ENCODE results near the gene CFAP77. TPM values are rescaled to one million over a fixed set of nuclear protein-coding genes. Genes with fewer than 3 reads are reported as not detected.

Gene CFAP77
- total and polyA plus RNA-seq, 9 of the 15 experiments (the other 6 are each of a cell fraction or from before 2014, with no cell fraction given) = not detected

DNA sequence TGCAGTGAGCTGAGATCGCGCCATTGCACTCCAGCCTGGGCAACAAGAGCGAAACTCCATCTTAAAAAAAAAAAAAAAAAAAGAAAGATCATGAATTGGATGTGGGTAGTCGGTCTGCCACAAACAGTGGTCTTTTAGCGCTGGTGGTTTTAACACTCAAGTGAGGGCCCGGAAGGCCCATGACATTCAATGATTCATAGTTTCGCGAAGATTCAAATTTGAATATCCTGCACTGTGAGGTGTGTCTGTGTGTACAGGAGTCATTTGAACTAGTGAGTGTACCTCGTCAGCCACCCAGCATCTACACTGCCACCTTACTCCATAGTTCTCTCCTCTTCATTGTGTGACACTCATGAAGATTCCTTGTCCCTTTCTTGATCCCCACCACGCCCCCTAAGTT is 41.3 kb downstream of the CFAP77 start (continued):
- no peak for TF ChIP-seq ILK (tag; IDR thresholded peaks at IDR 0.05; ENCODE audit: borderline replicate concordance, low read depth)
- TF ChIP-seq, protein P1, sequence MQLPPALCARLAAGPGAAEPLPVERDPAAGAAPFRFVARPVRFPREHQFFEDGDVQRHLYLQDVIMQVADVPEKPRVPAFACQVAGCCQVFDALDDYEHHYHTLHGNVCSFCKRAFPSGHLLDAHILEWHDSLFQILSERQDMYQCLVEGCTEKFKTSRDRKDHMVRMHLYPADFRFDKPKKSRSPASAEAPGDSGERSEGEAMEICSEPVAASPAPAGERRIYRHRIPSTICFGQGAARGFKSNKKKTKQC (CRISPR knock-in tag; IDR thresholded peaks at IDR 0.05) = no peak

DNA sequence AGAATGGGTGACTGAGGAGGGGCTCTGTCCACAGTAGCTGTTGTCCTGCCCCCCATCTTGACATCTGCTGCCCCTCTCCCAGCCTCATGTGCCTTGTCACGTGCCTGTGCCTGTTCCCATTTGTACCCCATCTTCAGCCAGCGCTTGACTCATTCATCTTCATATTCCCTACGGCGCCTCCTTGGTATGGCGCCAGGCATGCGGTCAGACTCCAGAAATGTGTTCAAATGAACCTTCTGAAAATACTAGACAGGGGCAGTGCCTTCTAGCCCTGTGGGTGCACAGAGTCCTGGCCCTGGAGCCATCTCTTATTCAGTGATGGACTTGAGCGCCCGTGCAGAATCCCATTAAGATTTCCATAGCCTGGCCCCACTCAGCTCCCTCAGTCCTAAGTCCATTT is 46.2 kb downstream of the CFAP77 start:
- WGBS (ENCODE audit: insufficient coverage, low coverage, missing lambda C conversion rate) = 3% methylated on average over 8 of the region's 8 CpGs
- ATAC-seq = no peak
- peaks cover 5% of the 10 kb centered on the region; the same call in 1 of the 2 replicates for H4K20me1 ChIP-seq (replicated peaks; ENCODE audit: control insufficient read depth, insufficient read depth, low read length)
- ChIA-PET CTCF (ENCODE audit: low intra/inter-chr PET ratio) (no interaction called here), POLR2A (no interaction called here)
- no TSS peak for BruUV-seq (replicated peaks)
- H3K4me1 ChIP-seq (replicated peaks in 1 of 2; ENCODE audit: control insufficient read depth in 2 of 2, insufficient read depth in 2 of 2, low read length in 2 of 2) = no peaks in the 10 kb centered on the region
- in situ Hi-C loops (cut with MboI) = no loop called here
- no peak overlapping the region for H3K27ac ChIP-seq (ENCODE audit: extremely low read depth, low read depth, low read length)
- H3K79me2 ChIP-seq (ENCODE audit: control insufficient read depth, insufficient read depth, low read length) = no peaks in the 10 kb centered on the region
- intact Hi-C loops (cut with micrococcal nuclease) = no loop called here
- DNase-seq (ENCODE audit: extremely low read depth in 1 of 4, low spot score in 3 of 4) = no peak
- no peak for FAIRE-seq
- no peak overlapping the region for H2AFZ ChIP-seq (ENCODE audit: low read depth, low read length)
- TF ChIP-seq, protein P2, sequence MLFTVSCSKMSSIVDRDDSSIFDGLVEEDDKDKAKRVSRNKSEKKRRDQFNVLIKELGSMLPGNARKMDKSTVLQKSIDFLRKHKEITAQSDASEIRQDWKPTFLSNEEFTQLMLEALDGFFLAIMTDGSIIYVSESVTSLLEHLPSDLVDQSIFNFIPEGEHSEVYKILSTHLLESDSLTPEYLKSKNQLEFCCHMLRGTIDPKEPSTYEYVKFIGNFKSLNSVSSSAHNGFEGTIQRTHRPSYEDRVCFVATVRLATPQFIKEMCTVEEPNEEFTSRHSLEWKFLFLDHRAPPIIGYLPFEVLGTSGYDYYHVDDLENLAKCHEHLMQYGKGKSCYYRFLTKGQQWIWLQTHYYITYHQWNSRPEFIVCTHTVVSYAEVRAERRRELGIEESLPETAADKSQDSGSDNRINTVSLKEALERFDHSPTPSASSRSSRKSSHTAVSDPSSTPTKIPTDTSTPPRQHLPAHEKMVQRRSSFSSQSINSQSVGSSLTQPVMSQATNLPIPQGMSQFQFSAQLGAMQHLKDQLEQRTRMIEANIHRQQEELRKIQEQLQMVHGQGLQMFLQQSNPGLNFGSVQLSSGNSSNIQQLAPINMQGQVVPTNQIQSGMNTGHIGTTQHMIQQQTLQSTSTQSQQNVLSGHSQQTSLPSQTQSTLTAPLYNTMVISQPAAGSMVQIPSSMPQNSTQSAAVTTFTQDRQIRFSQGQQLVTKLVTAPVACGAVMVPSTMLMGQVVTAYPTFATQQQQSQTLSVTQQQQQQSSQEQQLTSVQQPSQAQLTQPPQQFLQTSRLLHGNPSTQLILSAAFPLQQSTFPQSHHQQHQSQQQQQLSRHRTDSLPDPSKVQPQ (CRISPR knock-in tag; IDR thresholded peaks at IDR 0.05; ENCODE audit: borderline replicate concordance) = no peak
- TF ChIP-seq, protein P3, sequence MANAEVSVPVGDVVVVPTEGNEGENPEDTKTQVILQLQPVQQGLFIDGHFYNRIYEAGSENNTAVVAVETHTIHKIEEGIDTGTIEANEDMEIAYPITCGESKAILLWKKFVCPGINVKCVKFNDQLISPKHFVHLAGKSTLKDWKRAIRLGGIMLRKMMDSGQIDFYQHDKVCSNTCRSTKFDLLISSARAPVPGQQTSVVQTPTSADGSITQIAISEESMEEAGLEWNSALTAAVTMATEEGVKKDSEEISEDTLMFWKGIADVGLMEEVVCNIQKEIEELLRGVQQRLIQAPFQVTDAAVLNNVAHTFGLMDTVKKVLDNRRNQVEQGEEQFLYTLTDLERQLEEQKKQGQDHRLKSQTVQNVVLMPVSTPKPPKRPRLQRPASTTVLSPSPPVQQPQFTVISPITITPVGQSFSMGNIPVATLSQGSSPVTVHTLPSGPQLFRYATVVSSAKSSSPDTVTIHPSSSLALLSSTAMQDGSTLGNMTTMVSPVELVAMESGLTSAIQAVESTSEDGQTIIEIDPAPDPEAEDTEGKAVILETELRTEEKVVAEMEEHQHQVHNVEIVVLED (CRISPR knock-in tag; IDR thresholded peaks at IDR 0.05) = no peak
- TF ChIP-seq HDAC8 (tag; IDR thresholded peaks at IDR 0.05) (no peak), GABPB1 (CRISPR knock-in tag; IDR thresholded peaks at IDR 0.05) (no peak)
- no peak overlapping the region for H3K4me2 ChIP-seq (ENCODE audit: insufficient read depth, low read length)
- no peaks in the 10 kb centered on the region for H3K9me1 ChIP-seq (ENCODE audit: control insufficient read depth, insufficient read depth, low read length)
- H3K9ac ChIP-seq (ENCODE audit: insufficient read depth in 1 of 2, low read depth in 2 of 2, low read length in 2 of 2) = no peak overlapping the region
- H3K4me3 ChIP-seq = no peak overlapping the region
- H3K36me3 ChIP-seq (ENCODE audit: control insufficient read depth, insufficient read depth, low read length) = no peaks in the 10 kb centered on the region
- no peaks in the 10 kb centered on the region for H3K9me3 ChIP-seq (replicated peaks; ENCODE audit: control insufficient read depth, insufficient read depth, low read depth, low read length)
- peaks cover 58 to 73% of the 10 kb centered on the region in 2 experiments for H3K27me3 ChIP-seq (ENCODE audit: control insufficient read depth in 2 of 2, insufficient read depth in 2 of 2, low read length in 2 of 2)

All from K562 (cell line).